WTC11 (cell line): Measurements from ENCODE around the gene MRPS17. TPM values are rescaled to one million over a fixed set of nuclear protein-coding genes. Genes with fewer than 3 reads are reported as not detected.

ENCODE experiments used
- ATAC-seq: fragments of 200-7000 bp; cut with Tn5 transposase; 2 replicates; pipeline ENCODE4 v1.10.0; 2021; ENCODE audit warnings: mild to moderate bottlenecking, moderate library complexity
- CTCF ChIA-PET: fragments of 300-600 bp; sonication (Branson Sonifier 250); formaldehyde crosslinking; loops from one replicate; lab custom pipeline; 2021; ENCODE audit warnings: antibody characterized with exemption; lab: Charles Lee
- POLR2A ChIA-PET: fragments of 350-600 bp; sonication (Branson Sonifier 250); formaldehyde crosslinking; loops from one replicate; lab custom pipeline; 2021; ENCODE audit warnings: antibody characterized with exemption; lab: Charles Lee
- DNase-seq: peaks from one replicate; pipeline ENCODE4 v3.0.0; 2021; ENCODE audit warnings: low spot score
- H3K27ac Mint-ChIP-seq: 2 replicates; pipeline ENCODE4 v1.8.0; 2021; ENCODE audit warnings: mixed read lengths
- H3K27me3 Mint-ChIP-seq: 2 replicates; pipeline ENCODE4 v1.8.0; 2021; ENCODE audit warnings: low read depth, mild to moderate bottlenecking, moderate library complexity, mixed read lengths
- H3K36me3 Mint-ChIP-seq: 2 replicates; pipeline ENCODE4 v1.8.0; 2021; ENCODE audit warnings: mixed read lengths
- H3K4me1 Mint-ChIP-seq: 2 replicates; pipeline ENCODE4 v1.8.0; 2022; ENCODE audit warnings: mixed read lengths
- H3K4me3 Mint-ChIP-seq: 2 replicates; pipeline ENCODE4 v1.8.0; 2021; ENCODE audit warnings: mild to moderate bottlenecking, moderate library complexity, mixed read lengths
- H3K9me3 Mint-ChIP-seq: 2 replicates; pipeline ENCODE4 v1.8.0; 2021; ENCODE audit warnings: mixed read lengths
- CREB1 ChIP-seq: sonication (generic); formaldehyde crosslinking; IDR thresholded peaks from 2 replicates; pipeline ENCODE4 v1.8.0; 2023; ENCODE audit warnings: mild to moderate bottlenecking, missing genetic modification reagents
- CREM ChIP-seq: sonication (generic); formaldehyde crosslinking; IDR thresholded peaks from 2 replicates; pipeline ENCODE4 v1.8.1; 2022; ENCODE audit warnings: mild to moderate bottlenecking, missing genetic modification reagents, moderate library complexity
- E2F5 ChIP-seq: sonication (generic); formaldehyde crosslinking; IDR thresholded peaks from 2 replicates; pipeline ENCODE4 v1.8.1; 2022; ENCODE audit warnings: mild to moderate bottlenecking, moderate library complexity, missing genetic modification reagents
- EMX1 ChIP-seq: fragments of 250-450 bp; sonication (Bioruptor Pico); IDR thresholded peaks from 2 replicates; pipeline ENCODE4 v1.8.0; 2021; ENCODE audit warnings: mild to moderate bottlenecking
- FOXK1 ChIP-seq: sonication (generic); formaldehyde crosslinking; IDR thresholded peaks from 2 replicates; pipeline ENCODE4 v1.8.0; 2022; ENCODE audit warnings: mild to moderate bottlenecking, moderate library complexity, missing genetic modification reagents
- HMGXB4 ChIP-seq: sonication (generic); formaldehyde crosslinking; IDR thresholded peaks from 2 replicates; pipeline ENCODE4 v1.8.1; 2023; ENCODE audit warnings: mild to moderate bottlenecking, moderate library complexity, missing genetic modification reagents
- IRF1 ChIP-seq: sonication (generic); formaldehyde crosslinking; IDR thresholded peaks from 2 replicates; pipeline ENCODE4 v1.8.0; 2023; ENCODE audit warnings: missing genetic modification reagents
- MLX ChIP-seq: sonication (generic); formaldehyde crosslinking; IDR thresholded peaks from 2 replicates; pipeline ENCODE4 v1.8.1; 2023; ENCODE audit warnings: mild to moderate bottlenecking, missing genetic modification reagents, moderate library complexity
- OVOL2 ChIP-seq: fragments of 250-450 bp; sonication (Bioruptor Pico); IDR thresholded peaks from 2 replicates; pipeline ENCODE4 v1.9.0; 2021; ENCODE audit warnings: mild to moderate bottlenecking, borderline replicate concordance
- PRDM15 ChIP-seq: sonication (generic); formaldehyde crosslinking; IDR thresholded peaks from 2 replicates; pipeline ENCODE4 v1.8.0; 2022; ENCODE audit warnings: missing genetic modification reagents
- PREB ChIP-seq: sonication (generic); formaldehyde crosslinking; IDR thresholded peaks from 2 replicates; pipeline ENCODE4 v1.8.1; 2022; ENCODE audit warnings: mild to moderate bottlenecking, missing genetic modification reagents, moderate library complexity, borderline replicate concordance
- SOX15 ChIP-seq: fragments of 250-450 bp; sonication (Bioruptor Pico); IDR thresholded peaks from 2 replicates; pipeline ENCODE4 v1.9.0; 2021; ENCODE audit warnings: mild to moderate bottlenecking
- SP1 ChIP-seq: sonication (generic); formaldehyde crosslinking; conservative IDR thresholded peaks from 2 replicates; pipeline ENCODE4 v1.8.1; 2022; ENCODE audit warnings: missing genetic modification reagents
- USF1 ChIP-seq: sonication (generic); formaldehyde crosslinking; IDR thresholded peaks from 2 replicates; pipeline ENCODE4 v1.8.0; 2022; ENCODE audit warnings: mild to moderate bottlenecking, missing genetic modification reagents
- ZMAT4 ChIP-seq: fragments of 250-450 bp; sonication (Bioruptor Pico); IDR thresholded peaks from 2 replicates; pipeline ENCODE4 v1.9.0; 2021; ENCODE audit warnings: mild to moderate bottlenecking
- total RNA-seq: library from RNA; stranded (reverse); gene quantifications from 3 replicates; pipeline ENCODE4 v1.2.3, GENCODE V29; 2021

The MRPS17 gene
- total RNA-seq, 1 experiment from 2014 or later = 25.6 TPM

GRCh38 chr7:55962014-55962413 is 10.3 kb downstream of the MRPS17 start:
- Mint-ChIP-seq H3K36me3 (peaks cover 8% of the 10 kb centered on the region), H3K9me3 (peaks cover 7% of the 10 kb centered on the region; the same call in 1 of the 2 replicates), H3K27ac (no peak overlapping the region), H3K4me1 (peaks cover 5% of the 10 kb centered on the region), H3K27me3 (peaks cover 19% of the 10 kb centered on the region), H3K4me3 (no peak overlapping the region)
- ATAC-seq = no peak
- no peak for TF ChIP-seq SP1 (CRISPR knock-in tag)
- TF ChIP-seq USF1 (CRISPR knock-in tag) = no peak
- no peak for TF ChIP-seq HMGXB4 (CRISPR knock-in tag)
- TF ChIP-seq OVOL2 (CRISPR knock-in tag) = no peak
- no peak for TF ChIP-seq PRDM15 (CRISPR knock-in tag)
- no peak for TF ChIP-seq SOX15 (CRISPR knock-in tag)
- no peak for TF ChIP-seq ZMAT4
- TF ChIP-seq MLX (CRISPR knock-in tag) = no peak
- TF ChIP-seq IRF1 (CRISPR knock-in tag) = no peak
- TF ChIP-seq PREB = no peak
- TF ChIP-seq EMX1 (CRISPR knock-in tag) = no peak
- no peak for TF ChIP-seq E2F5
- TF ChIP-seq CREB1 = no peak
- no peak for TF ChIP-seq CREM (CRISPR knock-in tag)
- TF ChIP-seq FOXK1 (CRISPR knock-in tag) = no peak
- DNase-seq = no peak
- ChIA-PET CTCF (interaction anchor here (1.7 kb wide), 1 partner anchor 321 kb away, joined by 6 read pairs; no protein-coding TSS in a partner anchor), POLR2A (interaction anchor here (1.0 kb wide), 1 partner anchor 103 kb away, joined by 9 read pairs; no protein-coding TSS in a partner anchor)
